Measurements from ENCODE around the gene CD8B. TPM values are rescaled to one million over a fixed set of nuclear protein-coding genes. Genes with fewer than 3 reads are reported as not detected.

Gene CD8B
- total and polyA plus RNA-seq, 2 of the 8 experiments (the other 6 are each of a cell fraction or from before 2014, with no cell fraction given), result 0.35 to 0.63 TPM

DNA sequence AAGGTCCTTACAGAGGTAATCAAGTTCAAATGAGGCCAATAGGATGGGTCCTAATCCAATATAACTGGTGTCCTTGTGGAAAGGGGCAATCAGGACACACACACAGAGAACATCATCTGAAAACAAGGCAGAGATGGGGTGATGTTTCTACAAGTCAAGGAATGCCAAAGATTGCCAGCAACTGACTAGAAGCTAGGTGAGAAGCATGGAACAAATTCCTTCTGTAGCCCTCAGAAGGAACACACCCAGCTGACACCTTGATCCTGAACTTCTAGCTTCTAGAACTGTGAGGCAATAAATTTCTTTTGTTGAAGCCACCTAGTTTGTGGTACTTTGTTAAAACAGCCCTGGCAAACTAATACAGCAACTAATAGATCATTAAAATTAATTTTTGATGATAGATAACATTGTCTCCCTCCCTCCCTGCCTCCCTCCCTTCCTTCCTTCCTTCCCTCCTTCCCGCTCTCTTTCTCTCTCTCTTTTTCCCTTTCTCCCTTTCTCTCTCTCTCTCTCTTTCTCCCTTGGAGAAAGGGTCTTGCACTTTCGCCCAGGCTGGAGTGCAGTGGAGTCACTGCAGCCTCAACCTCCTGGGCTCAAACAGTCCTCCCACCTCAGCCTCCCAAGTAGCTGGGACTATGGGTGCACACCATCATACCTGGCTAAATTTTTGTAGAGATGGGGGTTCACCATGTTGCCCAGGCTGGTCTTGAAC is 60.7 kb downstream of the CD8B start:
- Histone ChIP-seq H4K8ac (ENCODE audit: extremely low read depth, insufficient read depth, low read length) (no peak overlapping the region), H3K27ac (ENCODE audit: low read depth, low read length) (no peak overlapping the region), H2BK15ac (ENCODE audit: low read length) (no peak overlapping the region), H3K14ac (ENCODE audit: insufficient read length) (no peak overlapping the region), H4K20me1 (replicated peaks in 1 of 2; ENCODE audit: control insufficient read depth in 1 of 2, insufficient read depth in 2 of 2, low read length in 2 of 2) (no peaks in the 10 kb centered on the region), H3K9ac (replicated peaks in 1 of 4; ENCODE audit: extremely low read depth in 1 of 4, low read depth in 3 of 4, low read length in 3 of 4) (no peak overlapping the region), H3K9me3 (ENCODE audit: insufficient read depth in 2 of 2, low read depth in 1 of 2, low read length in 1 of 2) (peaks cover 5 to 7% of the 10 kb centered on the region in 2 experiments; a peak in 2 of 4 replicates), H4K91ac (replicated peaks; ENCODE audit: insufficient read length, low read length) (no peak overlapping the region), H3K36me3 (ENCODE audit: control insufficient read depth in 2 of 4, insufficient read depth in 4 of 4, low read length in 3 of 4) (0 out of 8 replicates have a peak, but pooled peaks cover 0 to 2% (median 0%) of the 10 kb centered on the region in 4 experiments), H3K18ac (ENCODE audit: extremely low read depth, low read length) (no peak overlapping the region), H2BK120ac (replicated peaks; ENCODE audit: low read depth, low read length) (no peak overlapping the region), H3K23me2 (ENCODE audit: low read depth, low read length) (no peaks in the 10 kb centered on the region), H4K5ac (ENCODE audit: insufficient read length, low read depth, low read length) (no peak overlapping the region), H3K56ac (replicated peaks; ENCODE audit: insufficient read length, low read depth, low read length) (no peak overlapping the region), H3K23ac (ENCODE audit: insufficient read length) (no peak overlapping the region), H2BK12ac (ENCODE audit: low read depth, low read length) (no peak overlapping the region), H3K4me3 (ENCODE audit: extremely low read depth in 1 of 4, insufficient read depth in 2 of 4, low read depth in 3 of 4, low read length in 4 of 4) (no peak overlapping the region), H3K4me1 (replicated peaks in 1 of 4; ENCODE audit: control insufficient read depth in 3 of 4, insufficient read depth in 4 of 4, low read length in 3 of 4) (no peaks in the 10 kb centered on the region), H3K79me1 (ENCODE audit: low read depth, low read length) (no peaks in the 10 kb centered on the region), H3K79me2 (ENCODE audit: control insufficient read depth in 1 of 2, insufficient read depth in 2 of 2, low read length in 2 of 2) (no peaks in the 10 kb centered on the region), H2BK20ac (ENCODE audit: low read length) (no peak overlapping the region), H3K4me2 (ENCODE audit: insufficient read depth in 1 of 2, low read depth in 2 of 2, low read length in 2 of 2) (no peak overlapping the region), H3K4ac (replicated peaks; ENCODE audit: insufficient read length, low read depth, low read length) (no peak overlapping the region), H2AFZ (ENCODE audit: low read length) (no peak overlapping the region), H2AK5ac (ENCODE audit: low read depth, low read length) (no peak overlapping the region), H2BK5ac (ENCODE audit: low read depth, low read length) (no peak overlapping the region), H3K27me3 (replicated peaks in 1 of 4; ENCODE audit: control insufficient read depth in 3 of 4, extremely low read depth in 1 of 4, insufficient read depth in 3 of 4, low read length in 3 of 4) (0 out of 7 replicates have a peak, but pooled peaks cover 0 to 2% (median under 1%) of the 10 kb centered on the region in 4 experiments)
- DNase-seq (ENCODE audit: low read depth in 1 of 2, low spot score in 2 of 2), result no peak
- no peak for FAIRE-seq
- TF ChIP-seq JUND (IDR thresholded peaks at IDR 0.05; ENCODE audit: low read length) (no peak), NANOG (IDR thresholded peaks at IDR 0.05; ENCODE audit: insufficient read depth, low read depth, low read length, poor library complexity, severe bottlenecking) (no peak), TBP (IDR thresholded peaks at IDR 0.05; ENCODE audit: low read depth, low read length) (no peak), PHF8 (conservative IDR thresholded peaks at IDR 0.05; ENCODE audit: low read depth, low read length) (no peak)
- POLR2A ChIA-PET (ENCODE audit: partially characterized antibody), result no interaction called here
- CTCF ChIA-PET (ENCODE audit: partially characterized antibody), result no interaction called here
- 100% methylated on average over 1 of the region's 2 CpGs; no CpG with 5 or more reads in 1 of the 2 experiments for WGBS, 2 experiments (ENCODE audit: extremely low coverage in 1 of 2, insufficient coverage in 1 of 2, insufficient read length in 1 of 2, insufficient replicate concordance in 2 of 2, low coverage in 1 of 2, low lambda C conversion rate in 2 of 2, missing lambda C conversion rate in 1 of 2)

All from H1 (cell line).